Hepatocyte (in vitro differentiated cells): ENCODE results near the gene TRIM72.

Experiments used
- EZH2 ChIP-seq: fragments of 200-600 bp; sonication (generic); IDR thresholded peaks from 2 replicates; pipeline ENCODE4 v1.6.1; 2016; ENCODE audit warnings: antibody characterized with exemption, mild to moderate bottlenecking, borderline replicate concordance
- EZH2phosphoT487 ChIP-seq: fragments of 200-600 bp; sonication (generic); IDR thresholded peaks from one replicate; pipeline ENCODE4 v1.6.1; 2018; ENCODE audit warnings: antibody characterized with exemption, mild to moderate bottlenecking, low read depth, moderate library complexity; ENCODE audit not compliant: unreplicated experiment, severe bottlenecking
- TF ChIP-seq, protein P1 (sequence below): fragments of 200-600 bp; sonication (generic); IDR thresholded peaks from 2 replicates; pipeline ENCODE4 v1.5.1; 2016; ENCODE audit warnings: antibody characterized with exemption, mild to moderate bottlenecking; ENCODE audit not compliant: poor library complexity

DNA sequence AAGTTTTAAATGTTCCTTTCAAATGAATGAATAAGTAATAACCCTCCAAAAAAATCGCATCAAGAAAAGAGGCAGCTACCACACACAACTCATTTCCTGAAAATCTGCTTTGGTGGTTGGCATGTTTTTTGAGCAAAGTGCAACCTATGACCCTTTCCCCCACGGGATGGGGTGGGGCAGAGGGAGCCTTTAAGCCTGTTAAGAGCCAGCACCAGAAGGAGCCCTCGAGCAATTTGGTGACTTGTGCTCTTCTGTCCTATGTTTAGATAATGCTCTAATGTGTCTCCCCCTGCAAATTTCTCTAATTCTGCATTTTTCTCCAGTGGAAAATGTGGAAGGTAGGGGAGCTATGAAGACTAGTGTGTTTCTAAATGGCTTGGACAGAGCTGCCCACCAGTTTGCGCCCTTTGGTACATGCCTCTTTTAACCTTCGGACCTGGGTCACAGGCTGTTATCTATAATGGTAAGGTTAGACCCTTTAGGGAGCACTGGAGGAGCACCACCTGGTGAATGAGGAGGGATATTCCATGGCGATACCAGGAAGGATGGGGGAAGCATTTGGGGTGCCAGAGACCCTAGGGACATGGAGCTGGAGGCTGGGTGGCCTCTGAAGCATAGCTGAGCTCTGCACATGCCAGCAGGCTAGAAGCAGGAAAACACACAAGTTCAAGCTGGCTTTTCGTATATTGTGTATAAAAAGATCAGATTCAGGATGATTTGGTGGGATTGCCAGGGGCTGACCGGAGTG, 12.9 kb upstream of the TRIM72 start:
- TF ChIP-seq EZH2phosphoT487: no peak
- no peak for TF ChIP-seq EZH2
- TF ChIP-seq, protein P1, sequence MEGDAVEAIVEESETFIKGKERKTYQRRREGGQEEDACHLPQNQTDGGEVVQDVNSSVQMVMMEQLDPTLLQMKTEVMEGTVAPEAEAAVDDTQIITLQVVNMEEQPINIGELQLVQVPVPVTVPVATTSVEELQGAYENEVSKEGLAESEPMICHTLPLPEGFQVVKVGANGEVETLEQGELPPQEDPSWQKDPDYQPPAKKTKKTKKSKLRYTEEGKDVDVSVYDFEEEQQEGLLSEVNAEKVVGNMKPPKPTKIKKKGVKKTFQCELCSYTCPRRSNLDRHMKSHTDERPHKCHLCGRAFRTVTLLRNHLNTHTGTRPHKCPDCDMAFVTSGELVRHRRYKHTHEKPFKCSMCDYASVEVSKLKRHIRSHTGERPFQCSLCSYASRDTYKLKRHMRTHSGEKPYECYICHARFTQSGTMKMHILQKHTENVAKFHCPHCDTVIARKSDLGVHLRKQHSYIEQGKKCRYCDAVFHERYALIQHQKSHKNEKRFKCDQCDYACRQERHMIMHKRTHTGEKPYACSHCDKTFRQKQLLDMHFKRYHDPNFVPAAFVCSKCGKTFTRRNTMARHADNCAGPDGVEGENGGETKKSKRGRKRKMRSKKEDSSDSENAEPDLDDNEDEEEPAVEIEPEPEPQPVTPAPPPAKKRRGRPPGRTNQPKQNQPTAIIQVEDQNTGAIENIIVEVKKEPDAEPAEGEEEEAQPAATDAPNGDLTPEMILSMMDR: no peak
